Endothelial cell (in vitro differentiated cells): ENCODE measurements around the gene NELFB. TPM values are rescaled to one million over a fixed set of nuclear protein-coding genes. Genes with fewer than 3 reads are reported as not detected.

Experiments
- DNase-seq: peaks from one replicate; pipeline ENCODE4 v3.0.0; 2021; ENCODE audit warnings: low spot score
- H3K27ac Mint-ChIP-seq: one replicate; pipeline ENCODE4 v1.8.0; 2021; ENCODE audit warnings: mixed read lengths, inconsistent platforms; ENCODE audit not compliant: unreplicated experiment
- H3K27me3 Mint-ChIP-seq: one replicate; pipeline ENCODE4 v1.8.0; 2021; ENCODE audit warnings: mild to moderate bottlenecking, moderate library complexity, mixed read lengths, inconsistent platforms; ENCODE audit not compliant: unreplicated experiment
- H3K36me3 Mint-ChIP-seq: one replicate; pipeline ENCODE4 v1.8.0; 2021; ENCODE audit warnings: mild to moderate bottlenecking, low read depth, mixed read lengths, inconsistent platforms; ENCODE audit not compliant: unreplicated experiment
- H3K4me1 Mint-ChIP-seq: one replicate; pipeline ENCODE4 v1.8.0; 2021; ENCODE audit warnings: mild to moderate bottlenecking, mixed read lengths, inconsistent platforms; ENCODE audit not compliant: unreplicated experiment
- H3K4me3 Mint-ChIP-seq: one replicate; pipeline ENCODE4 v1.8.0; 2021; ENCODE audit warnings: mild to moderate bottlenecking, mixed read lengths, inconsistent platforms; ENCODE audit not compliant: unreplicated experiment
- H3K9me3 Mint-ChIP-seq: one replicate; pipeline ENCODE4 v1.8.0; 2021; ENCODE audit warnings: mixed read lengths, inconsistent platforms; ENCODE audit not compliant: unreplicated experiment
- total RNA-seq: library from RNA; stranded (reverse); fragmentation: NEBNext Ultra II Directional; extraction: Animal tissue kit (Norgen Biotek cat#: 25700); gene quantifications from one replicate; pipeline ENCODE4 v1.2.1, GENCODE V29; 2021; ENCODE audit not compliant: unreplicated experiment
- TF ChIP-seq, protein P1 (sequence below): fragments of 200-600 bp; sonication (generic); IDR thresholded peaks from one replicate; pipeline ENCODE4 v1.5.0; 2021; ENCODE audit warnings: antibody characterized with exemption; ENCODE audit not compliant: unreplicated experiment

Gene NELFB
- total RNA-seq, 1 donor from 2014 or later: 65.6 TPM

DNA sequence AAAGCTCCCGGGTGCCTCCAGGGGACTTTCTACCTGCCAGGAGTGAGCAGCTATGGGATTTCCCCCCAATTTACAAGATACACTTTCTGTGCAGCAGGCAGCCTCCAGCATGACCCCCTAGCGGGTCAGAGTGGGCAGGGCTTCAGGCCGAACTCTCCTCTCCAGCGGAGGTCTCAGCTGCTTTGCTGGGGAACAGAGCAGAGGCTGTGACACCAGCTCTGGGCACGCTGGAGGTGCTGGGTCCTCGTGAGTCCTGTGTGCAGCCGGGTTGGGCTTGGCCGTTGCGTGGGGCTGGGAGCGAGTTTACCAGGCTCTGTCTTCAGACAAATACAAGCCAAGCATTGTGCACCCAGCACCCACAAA is 44.1 kb downstream of the NELFB start:
- Mint-ChIP-seq H3K36me3 (peaks cover 18% of the 10 kb centered on the region), H3K4me1 (peaks cover 39% of the 10 kb centered on the region), H3K27ac (no peak overlapping the region), H3K27me3 (peaks cover 7% of the 10 kb centered on the region), H3K4me3 (peak overlapping the region; percentile 99), H3K9me3 (no peaks in the 10 kb centered on the region)
- TF ChIP-seq, protein P1, sequence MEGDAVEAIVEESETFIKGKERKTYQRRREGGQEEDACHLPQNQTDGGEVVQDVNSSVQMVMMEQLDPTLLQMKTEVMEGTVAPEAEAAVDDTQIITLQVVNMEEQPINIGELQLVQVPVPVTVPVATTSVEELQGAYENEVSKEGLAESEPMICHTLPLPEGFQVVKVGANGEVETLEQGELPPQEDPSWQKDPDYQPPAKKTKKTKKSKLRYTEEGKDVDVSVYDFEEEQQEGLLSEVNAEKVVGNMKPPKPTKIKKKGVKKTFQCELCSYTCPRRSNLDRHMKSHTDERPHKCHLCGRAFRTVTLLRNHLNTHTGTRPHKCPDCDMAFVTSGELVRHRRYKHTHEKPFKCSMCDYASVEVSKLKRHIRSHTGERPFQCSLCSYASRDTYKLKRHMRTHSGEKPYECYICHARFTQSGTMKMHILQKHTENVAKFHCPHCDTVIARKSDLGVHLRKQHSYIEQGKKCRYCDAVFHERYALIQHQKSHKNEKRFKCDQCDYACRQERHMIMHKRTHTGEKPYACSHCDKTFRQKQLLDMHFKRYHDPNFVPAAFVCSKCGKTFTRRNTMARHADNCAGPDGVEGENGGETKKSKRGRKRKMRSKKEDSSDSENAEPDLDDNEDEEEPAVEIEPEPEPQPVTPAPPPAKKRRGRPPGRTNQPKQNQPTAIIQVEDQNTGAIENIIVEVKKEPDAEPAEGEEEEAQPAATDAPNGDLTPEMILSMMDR: no peak
- DNase-seq: no peak

- H3K27me3 Mint-ChIP-seq: peaks cover 3% of the 10 kb centered on the region
- H3K36me3 Mint-ChIP-seq: peaks cover 14% of the 10 kb centered on the region
- TF ChIP-seq, protein P1: no peak
- H3K27ac Mint-ChIP-seq: peak overlapping the region; percentile 36
- H3K4me3 Mint-ChIP-seq: peak overlapping the region; percentile 99
- peaks cover 41% of the 10 kb centered on the region for H3K4me1 Mint-ChIP-seq
- no peaks in the 10 kb centered on the region for H3K9me3 Mint-ChIP-seq
- no peak for DNase-seq
These were observed 44.8 kb downstream of the NELFB start for GRCh38 chr9:137299938-137300337.

- Mint-ChIP-seq H3K9me3 (no peaks in the 10 kb centered on the region), H3K27me3 (peaks cover 3% of the 10 kb centered on the region), H3K4me3 (peak overlapping the region; percentile 99), H3K36me3 (peaks cover 14% of the 10 kb centered on the region), H3K4me1 (peaks cover 41% of the 10 kb centered on the region), H3K27ac (peak overlapping the region; percentile 93)
- peak; percentile 33 for DNase-seq
- TF ChIP-seq, protein P1: no peak
These were observed 45.5 kb downstream of the NELFB start for GRCh38 chr9:137300567-137301080.

DNA sequence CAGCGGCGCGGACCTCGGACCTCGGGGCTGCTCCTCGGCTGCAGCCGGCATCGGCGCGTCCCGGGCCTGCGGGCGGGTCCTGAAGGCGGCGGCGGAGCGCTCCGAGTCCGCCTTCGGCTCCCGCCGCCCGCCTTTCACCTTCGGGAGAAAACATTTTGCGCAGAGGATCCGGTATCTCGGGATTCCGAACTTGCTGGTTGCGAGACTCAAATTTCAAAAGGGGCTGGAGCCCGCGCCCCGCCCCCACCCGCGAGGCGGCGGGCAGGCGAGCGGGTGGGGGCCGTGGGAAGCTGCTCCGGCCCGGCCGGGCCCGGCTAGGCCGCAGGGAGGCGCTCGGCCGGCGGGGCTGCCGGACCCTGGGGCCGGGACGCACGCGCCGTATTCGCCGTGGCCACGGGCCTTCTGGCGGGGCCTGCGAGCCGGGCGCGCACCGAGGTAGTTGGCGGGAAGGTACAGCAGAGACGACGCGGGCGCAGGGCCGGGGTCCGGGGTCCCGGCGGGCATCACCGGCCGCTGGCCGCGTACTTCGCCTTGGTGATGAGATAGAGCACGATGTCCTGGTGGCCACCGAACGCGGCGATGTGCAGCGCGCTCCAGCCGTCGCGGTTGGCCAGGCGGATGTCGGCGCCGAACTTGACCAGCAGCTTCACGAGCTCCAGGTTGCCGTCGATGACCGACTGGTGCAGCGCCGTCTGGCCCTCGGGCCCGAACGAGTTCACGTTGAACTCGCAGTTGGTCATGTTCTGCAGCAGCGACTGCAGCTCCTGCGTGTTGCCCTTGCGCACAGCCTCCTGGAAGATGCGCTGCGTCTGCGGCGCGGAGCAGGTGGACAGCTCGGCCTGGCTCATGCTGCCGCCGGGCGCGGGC is 46.2 kb downstream of the NELFB start:
- H3K9me3 Mint-ChIP-seq: no peaks in the 10 kb centered on the region
- peaks cover 14% of the 10 kb centered on the region for H3K36me3 Mint-ChIP-seq
- peak overlapping the region; percentile 99 for H3K4me3 Mint-ChIP-seq
- peaks cover 41% of the 10 kb centered on the region for H3K4me1 Mint-ChIP-seq
- H3K27ac Mint-ChIP-seq: peak overlapping the region; percentile 93
- peaks cover 2% of the 10 kb centered on the region for H3K27me3 Mint-ChIP-seq
- peak; percentile 61 for DNase-seq
- TF ChIP-seq, protein P1: no peak

DNA sequence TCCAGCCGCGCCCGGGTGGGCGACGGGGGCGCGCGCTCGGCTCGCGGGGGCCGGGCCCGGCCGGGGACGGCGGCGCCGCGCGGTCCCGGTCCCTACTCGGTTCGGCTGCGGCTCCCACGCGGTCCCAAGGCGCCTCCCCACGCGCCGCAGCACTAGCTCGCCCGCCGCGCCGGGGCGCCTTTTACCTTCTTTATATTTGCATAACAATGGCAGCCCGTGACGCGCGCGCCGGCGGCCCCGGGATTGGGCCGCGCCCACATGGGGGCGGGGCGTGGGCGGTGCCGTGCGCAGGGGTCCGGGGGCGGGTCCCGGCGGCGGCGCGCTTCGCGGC is 47.0 kb downstream of the NELFB start, which contains the start of gene NRARP:
NRARP (minus strand) TSS at position 154 of the 331 bp plus-strand sequence. CDS start 343 bp downstream, outside the sequence.
- Mint-ChIP-seq H3K36me3 (peaks cover 14% of the 10 kb centered on the region), H3K4me3 (peak within 1 kb of the TSS; percentile 99), H3K9me3 (no peaks in the 10 kb centered on the region), H3K27me3 (peaks cover 2% of the 10 kb centered on the region), H3K27ac (peak within 1 kb of the TSS; percentile 82), H3K4me1 (peaks cover 35% of the 10 kb centered on the region)
- peak; percentile 97 for DNase-seq
- TF ChIP-seq, protein P1: no peak
